Ecto neural progenitor cell (in vitro differentiated cells): ENCODE results near the gene RASAL1.
A peak's percentile ranks its signal among the peaks of the same experiment; 100 is the strongest.
"Not testable (repeated sequence)": the region's sequence is repeated elsewhere in the genome, so short reads cannot be mapped to it uniquely, and the experiment has no call there.

Experiments used
- DNase-seq: peaks from one replicate; pipeline ENCODE4 v3.0.0-alpha.2; 2018; ENCODE audit warnings: low spot score

RASAL1 gene

GRCh38 chr12:113161415-113162016 is 26.0 kb upstream of the RASAL1 start:
- DNase-seq: peak; percentile 99

- DNase-seq: no peak
Measured at GRCh38 chr12:113159937-113160336, 24.4 kb upstream of the RASAL1 start.

GRCh38 chr12:113158439-113159203 is 23.1 kb upstream of the RASAL1 start:
- DNase-seq: no peak

- DNase-seq: no peak
Measured at GRCh38 chr12:113157218-113157859, 21.8 kb upstream of the RASAL1 start.

- no peak for DNase-seq
Measured at GRCh38 chr12:113155646-113156045, 20.1 kb upstream of the RASAL1 start.

GRCh38 chr12:113155060-113155459 is 19.5 kb upstream of the RASAL1 start:
- DNase-seq: no peak

GRCh38 chr12:113154351-113154973 is 18.9 kb upstream of the RASAL1 start:
- DNase-seq: peak; percentile 81

- peak; percentile 88 for DNase-seq
Measured at GRCh38 chr12:113152835-113153814, 17.6 kb upstream of the RASAL1 start.

GRCh38 chr12:113152196-113152834 is 16.8 kb upstream of the RASAL1 start:
- DNase-seq: no peak

- DNase-seq: no peak
Measured at GRCh38 chr12:113151655-113152054, 16.1 kb upstream of the RASAL1 start.

- peak; percentile 96 for DNase-seq
Measured at GRCh38 chr12:113149361-113150150, 14.0 kb upstream of the RASAL1 start, which contains the start of gene CFAP73. Gene CFAP73 (plus strand): TSS chr12:113149724. CDS start chr12:113149858, 134 bp downstream.

GRCh38 chr12:113146999-113147398 is 11.4 kb upstream of the RASAL1 start:
- DNase-seq: no peak

GRCh38 chr12:113145720-113146551 is 10.4 kb upstream of the RASAL1 start:
- DNase-seq: no peak

GRCh38 chr12:113144806-113145205 is 9.2 kb upstream of the RASAL1 start:
- DNase-seq: no peak

- no peak for DNase-seq
Measured at GRCh38 chr12:113143959-113144358, 8.4 kb upstream of the RASAL1 start.

GRCh38 chr12:113142886-113143332 is 7.3 kb upstream of the RASAL1 start:
- DNase-seq: no peak

- no peak for DNase-seq
Measured at GRCh38 chr12:113142173-113142885, 6.8 kb upstream of the RASAL1 start.

GRCh38 chr12:113141716-113142115 is 6.2 kb upstream of the RASAL1 start:
- not testable (repeated sequence) for DNase-seq
